ENCODE data around the gene EPG5. TPM values are rescaled to one million over a fixed set of nuclear protein-coding genes. Genes with fewer than 3 reads are reported as not detected.

The EPG5 gene
- total RNA-seq, 1 experiment from 2014 or later = 16.7 TPM

- BruUV-seq (replicated peaks) = no TSS peak
- Histone ChIP-seq H3K36me3 (ENCODE audit: insufficient read depth, low read length, poor library complexity, severe bottlenecking) (no peaks in the 10 kb centered on the region), H3K9me3 (ENCODE audit: low read depth, low read length, poor library complexity, severe bottlenecking) (peaks cover 7% of the 10 kb centered on the region), H3K4me1 (ENCODE audit: insufficient read depth, low read length, poor library complexity, severe bottlenecking) (no peaks in the 10 kb centered on the region), H3K4me3 (ENCODE audit: low read depth, low read length, poor library complexity, severe bottlenecking) (no peak overlapping the region), H3K27ac (ENCODE audit: low read depth, low read length, poor library complexity, severe bottlenecking) (no peak overlapping the region), H3K27me3 (replicated peaks; ENCODE audit: insufficient read depth, low read depth, low read length, poor library complexity) (no peaks in the 10 kb centered on the region)
- CTCF ChIA-PET = no interaction called here
- DNase-seq (ENCODE audit: low spot score) = no peak
- POLR2A ChIA-PET (ENCODE audit: low non-redundant PET) = no interaction called here
- intact Hi-C loops (cut with micrococcal nuclease; ENCODE audit: unreplicated experiment) = no loop called here
- TF ChIP-seq, protein P1, sequence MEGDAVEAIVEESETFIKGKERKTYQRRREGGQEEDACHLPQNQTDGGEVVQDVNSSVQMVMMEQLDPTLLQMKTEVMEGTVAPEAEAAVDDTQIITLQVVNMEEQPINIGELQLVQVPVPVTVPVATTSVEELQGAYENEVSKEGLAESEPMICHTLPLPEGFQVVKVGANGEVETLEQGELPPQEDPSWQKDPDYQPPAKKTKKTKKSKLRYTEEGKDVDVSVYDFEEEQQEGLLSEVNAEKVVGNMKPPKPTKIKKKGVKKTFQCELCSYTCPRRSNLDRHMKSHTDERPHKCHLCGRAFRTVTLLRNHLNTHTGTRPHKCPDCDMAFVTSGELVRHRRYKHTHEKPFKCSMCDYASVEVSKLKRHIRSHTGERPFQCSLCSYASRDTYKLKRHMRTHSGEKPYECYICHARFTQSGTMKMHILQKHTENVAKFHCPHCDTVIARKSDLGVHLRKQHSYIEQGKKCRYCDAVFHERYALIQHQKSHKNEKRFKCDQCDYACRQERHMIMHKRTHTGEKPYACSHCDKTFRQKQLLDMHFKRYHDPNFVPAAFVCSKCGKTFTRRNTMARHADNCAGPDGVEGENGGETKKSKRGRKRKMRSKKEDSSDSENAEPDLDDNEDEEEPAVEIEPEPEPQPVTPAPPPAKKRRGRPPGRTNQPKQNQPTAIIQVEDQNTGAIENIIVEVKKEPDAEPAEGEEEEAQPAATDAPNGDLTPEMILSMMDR (conservative IDR thresholded peaks at IDR 0.05; ENCODE audit: low read depth, low read length) = no peak
- no peak for TF ChIP-seq EZH2 (IDR thresholded peaks at IDR 0.05; ENCODE audit: borderline replicate concordance, low read depth, low read length, poor library complexity, severe bottlenecking)
Observed at GRCh38 chr18:45802814-45803492, 164.2 kb downstream of the EPG5 start.

GRCh38 chr18:45801416-45802004 lies 165.6 kb downstream of the EPG5 start:
- BruUV-seq (replicated peaks) = no TSS peak
- H3K9me3 ChIP-seq (ENCODE audit: low read depth, low read length, poor library complexity, severe bottlenecking) = peaks cover 7% of the 10 kb centered on the region
- DNase-seq (ENCODE audit: low spot score) = no peak
- H3K27ac ChIP-seq (ENCODE audit: low read depth, low read length, poor library complexity, severe bottlenecking) = no peak overlapping the region
- no peaks in the 10 kb centered on the region for H3K4me1 ChIP-seq (ENCODE audit: insufficient read depth, low read length, poor library complexity, severe bottlenecking)
- intact Hi-C loops (cut with micrococcal nuclease; ENCODE audit: unreplicated experiment) = no loop called here
- H3K27me3 ChIP-seq (replicated peaks; ENCODE audit: insufficient read depth, low read depth, low read length, poor library complexity) = no peaks in the 10 kb centered on the region
- POLR2A ChIA-PET (ENCODE audit: low non-redundant PET) = no interaction called here
- CTCF ChIA-PET = no interaction called here
- H3K36me3 ChIP-seq (ENCODE audit: insufficient read depth, low read length, poor library complexity, severe bottlenecking) = no peaks in the 10 kb centered on the region
- H3K4me3 ChIP-seq (ENCODE audit: low read depth, low read length, poor library complexity, severe bottlenecking) = no peak overlapping the region
- TF ChIP-seq, protein P1 (conservative IDR thresholded peaks at IDR 0.05; ENCODE audit: low read depth, low read length) = no peak
- no peak for TF ChIP-seq EZH2 (IDR thresholded peaks at IDR 0.05; ENCODE audit: borderline replicate concordance, low read depth, low read length, poor library complexity, severe bottlenecking)

Other genes starting within 250 kb of the EPG5 start
- not detected in 2 replicates for gene SLC14A1, start 243.1 kb downstream of the EPG5 start, total RNA-seq (2021)
- gene SIGLEC15, start 141.7 kb downstream of the EPG5 start, total RNA-seq (2021) = 0.85 and 0.92 TPM in 2 replicates
- 5.7 and 6.3 TPM in 2 replicates for gene PSTPIP2, start 104.9 kb upstream of the EPG5 start, total RNA-seq (2021)
- 479 and 531 TPM in 2 replicates for gene ATP5F1A, start 131.0 kb upstream of the EPG5 start, total RNA-seq (2021)
- gene HAUS1, start 137.1 kb upstream of the EPG5 start, total RNA-seq (2021) = 76.9 and 81.8 TPM in 2 replicates